Measurements from ENCODE around the gene ANKRD33.

- no peak for TF ChIP-seq POLR2A (IDR thresholded peaks at IDR 0.05; ENCODE audit: low read depth, low read length)
- TF ChIP-seq SPI1 (IDR thresholded peaks at IDR 0.05; ENCODE audit: low read depth, low read length), result no peak
Observed at GRCh38 chr12:51901121-51901817, 13.4 kb downstream of the ANKRD33 start.

Measured in GM12891 (cell line).